Astrocyte of the spinal cord (primary cell): Measurements from ENCODE around the gene NXNL1.
A peak's percentile ranks its signal among the peaks of the same experiment; 100 is the strongest.

Experiments
- DNase-seq: peaks from one replicate; pipeline ENCODE4 v3.0.0; 2011; ENCODE audit warnings: low read depth, low spot score
- H3K4me3 ChIP-seq: 2 replicates; pipeline ENCODE4 v1.5.1; 2011; ENCODE audit warnings: low read depth, mild to moderate bottlenecking, low read length, moderate library complexity
- CTCF ChIP-seq: IDR thresholded peaks from 2 replicates; pipeline ENCODE4 v1.5.1; 2012; ENCODE audit warnings: low read depth, mild to moderate bottlenecking, low read length, inconsistent platforms
- in situ Hi-C: cut with HindIII; loops from 2 replicates; pipeline ENCODE4 v1.10.0; 2017; ENCODE audit warnings: low sequenced_read_pairs

NXNL1 gene

GRCh38 chr19:17454576-17455071 lies 6.1 kb downstream of the NXNL1 start:
- no peak for DNase-seq
- TF ChIP-seq CTCF = no peak
- no peak overlapping the region for H3K4me3 ChIP-seq
- in situ Hi-C loops = no loop called here

- in situ Hi-C loops = no loop called here
- DNase-seq = no peak
- H3K4me3 ChIP-seq = no peak overlapping the region
- TF ChIP-seq CTCF = no peak
These were observed 8.9 kb downstream of the NXNL1 start for GRCh38 chr19:17451820-17452219.

- H3K4me3 ChIP-seq = no peak overlapping the region
- DNase-seq = no peak
- TF ChIP-seq CTCF = no peak
- in situ Hi-C loops = no loop called here
These were observed 10.3 kb downstream of the NXNL1 start for GRCh38 chr19:17450264-17451075.

- TF ChIP-seq CTCF = peak; percentile 47
- DNase-seq = no peak
- in situ Hi-C loops = no loop called here
- H3K4me3 ChIP-seq = peak within 1 kb of the TSS; percentile 17
These were observed 12.4 kb downstream of the NXNL1 start, which contains the start of gene TMEM221 for GRCh38 chr19:17448131-17448967. TSS of gene TMEM221 (minus strand) at chr19:17448668. CDS start at chr19:17448462, 206 bp downstream.

GRCh38 chr19:17447704-17448130 lies 13.0 kb downstream of the NXNL1 start:
- no peak for TF ChIP-seq CTCF
- in situ Hi-C loops = no loop called here
- DNase-seq = no peak
- no peak overlapping the region for H3K4me3 ChIP-seq

- DNase-seq = no peak
- in situ Hi-C loops = no loop called here
- no peak for TF ChIP-seq CTCF
- no peak overlapping the region for H3K4me3 ChIP-seq
These were observed 15.1 kb downstream of the NXNL1 start for GRCh38 chr19:17445526-17446165.
